GM12801 (cell line): ENCODE data around the gene EZH1.

ENCODE experiments used
- TF ChIP-seq, protein P1 (sequence below): IDR thresholded peaks from one replicate; pipeline ENCODE4 v1.5.1; 2011; ENCODE audit warnings: control low read depth; ENCODE audit not compliant: insufficient read length; ENCODE audit errors: extremely low read depth

Gene EZH1

GRCh38 chr17:42744806-42745617 lies at the start of gene EZH1:
EZH1 (minus strand) TSS chr17:42745040; CDS start chr17:42728941, 16,099 bp downstream.
- TF ChIP-seq, protein P1, sequence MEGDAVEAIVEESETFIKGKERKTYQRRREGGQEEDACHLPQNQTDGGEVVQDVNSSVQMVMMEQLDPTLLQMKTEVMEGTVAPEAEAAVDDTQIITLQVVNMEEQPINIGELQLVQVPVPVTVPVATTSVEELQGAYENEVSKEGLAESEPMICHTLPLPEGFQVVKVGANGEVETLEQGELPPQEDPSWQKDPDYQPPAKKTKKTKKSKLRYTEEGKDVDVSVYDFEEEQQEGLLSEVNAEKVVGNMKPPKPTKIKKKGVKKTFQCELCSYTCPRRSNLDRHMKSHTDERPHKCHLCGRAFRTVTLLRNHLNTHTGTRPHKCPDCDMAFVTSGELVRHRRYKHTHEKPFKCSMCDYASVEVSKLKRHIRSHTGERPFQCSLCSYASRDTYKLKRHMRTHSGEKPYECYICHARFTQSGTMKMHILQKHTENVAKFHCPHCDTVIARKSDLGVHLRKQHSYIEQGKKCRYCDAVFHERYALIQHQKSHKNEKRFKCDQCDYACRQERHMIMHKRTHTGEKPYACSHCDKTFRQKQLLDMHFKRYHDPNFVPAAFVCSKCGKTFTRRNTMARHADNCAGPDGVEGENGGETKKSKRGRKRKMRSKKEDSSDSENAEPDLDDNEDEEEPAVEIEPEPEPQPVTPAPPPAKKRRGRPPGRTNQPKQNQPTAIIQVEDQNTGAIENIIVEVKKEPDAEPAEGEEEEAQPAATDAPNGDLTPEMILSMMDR: no peak

- TF ChIP-seq, protein P1: no peak
Observed at GRCh38 chr17:42792545-42792944, 47.7 kb upstream of the EZH1 start.

DNA sequence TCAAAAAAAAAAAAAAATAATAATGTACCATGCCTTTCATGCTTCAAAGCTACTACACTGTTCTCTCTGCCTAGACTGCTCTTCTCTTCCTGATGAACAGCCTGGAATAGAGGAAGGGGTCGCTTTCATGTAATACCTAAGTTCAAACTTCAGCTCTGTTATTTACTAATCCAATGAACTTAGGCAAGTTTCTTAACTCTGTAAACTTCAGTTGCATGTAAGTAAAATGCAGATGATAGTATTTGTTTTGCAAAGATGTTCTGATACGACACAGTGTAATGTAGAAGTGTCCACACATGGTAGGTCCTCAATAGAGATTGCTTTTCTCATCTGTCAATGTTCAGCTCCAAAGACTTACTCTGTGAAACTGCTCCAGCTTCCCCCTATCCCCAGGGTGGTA lies 47.1 kb upstream of the EZH1 start:
- TF ChIP-seq, protein P1: no peak

DNA sequence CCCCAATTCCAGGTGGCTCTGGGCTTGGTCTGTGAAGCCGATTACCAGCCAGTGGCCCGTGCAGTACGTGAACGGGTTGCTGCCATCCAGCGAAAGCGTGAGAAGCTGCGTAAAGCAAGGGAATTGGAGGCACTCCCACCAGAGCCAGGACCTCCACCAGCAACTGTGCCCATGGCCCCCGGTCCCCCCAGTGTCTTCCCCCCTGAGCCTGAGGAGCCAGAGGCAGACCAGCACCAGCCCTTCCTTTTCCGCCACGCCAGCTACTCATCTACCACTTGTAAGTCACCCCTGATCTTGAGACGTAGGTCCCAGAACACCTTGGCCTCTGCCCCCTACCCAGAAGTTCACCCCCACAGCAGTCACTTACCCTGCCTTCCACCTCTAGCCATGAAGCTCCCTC lies 42.4 kb upstream of the EZH1 start:
- TF ChIP-seq, protein P1: no peak

GRCh38 chr17:42784811-42785592 lies 40.2 kb upstream of the EZH1 start:
- TF ChIP-seq, protein P1: no peak

DNA sequence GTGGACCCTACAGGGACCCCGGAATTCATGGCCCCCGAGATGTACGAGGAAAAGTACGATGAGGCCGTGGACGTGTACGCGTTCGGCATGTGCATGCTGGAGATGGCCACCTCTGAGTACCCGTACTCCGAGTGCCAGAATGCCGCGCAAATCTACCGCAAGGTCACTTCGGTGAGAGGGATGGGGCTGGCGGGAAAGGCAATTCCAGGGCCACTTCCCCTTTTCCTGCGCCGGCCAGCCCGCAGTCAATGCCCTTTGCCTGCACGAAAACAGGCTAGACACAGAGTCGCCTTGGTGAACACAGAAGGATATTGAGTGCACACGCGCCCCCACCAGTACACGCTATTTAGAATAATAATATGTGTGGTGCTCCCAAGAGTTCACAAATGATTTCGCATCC lies 39.6 kb upstream of the EZH1 start:
- TF ChIP-seq, protein P1: no peak

DNA sequence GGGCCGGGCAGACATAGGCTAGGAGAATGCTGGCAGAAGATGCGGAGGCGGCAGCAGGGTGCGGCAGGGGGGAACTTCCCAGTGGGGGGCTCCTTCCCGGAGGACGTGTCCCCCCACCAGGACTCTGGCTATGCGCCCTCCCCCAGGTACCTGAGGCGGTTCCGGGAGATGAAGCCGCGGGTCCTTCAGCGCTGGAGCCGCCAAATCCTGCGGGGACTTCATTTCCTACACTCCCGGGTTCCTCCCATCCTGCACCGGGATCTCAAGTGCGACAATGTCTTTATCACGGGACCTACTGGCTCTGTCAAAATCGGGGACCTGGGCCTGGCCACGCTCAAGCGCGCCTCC lies 38.9 kb upstream of the EZH1 start:
- TF ChIP-seq, protein P1: no peak
